Mammary epithelial cell (primary cell): ENCODE measurements around the gene PPP1R13L.

ENCODE experiments used
- EZH2 ChIP-seq: IDR thresholded peaks from 2 replicates; pipeline ENCODE4 v1.6.1; 2012; ENCODE audit warnings: low read length, inconsistent platforms, borderline replicate concordance
- TF ChIP-seq, protein P1 (sequence below), 2 donors: IDR thresholded peaks in 1 of 2; conservative IDR thresholded peaks in 1 of 2; 2 replicates each; pipeline ENCODE4 v1.5.1; 2011 to 2012; ENCODE audit warnings: inconsistent platforms in 2 of 2, low read length in 2 of 2, mild to moderate bottlenecking in 2 of 2, control low read depth in 1 of 2, low read depth in 1 of 2; ENCODE audit not compliant: insufficient read depth in 1 of 2; ENCODE audit errors: extremely low read depth in 1 of 2

DNA sequence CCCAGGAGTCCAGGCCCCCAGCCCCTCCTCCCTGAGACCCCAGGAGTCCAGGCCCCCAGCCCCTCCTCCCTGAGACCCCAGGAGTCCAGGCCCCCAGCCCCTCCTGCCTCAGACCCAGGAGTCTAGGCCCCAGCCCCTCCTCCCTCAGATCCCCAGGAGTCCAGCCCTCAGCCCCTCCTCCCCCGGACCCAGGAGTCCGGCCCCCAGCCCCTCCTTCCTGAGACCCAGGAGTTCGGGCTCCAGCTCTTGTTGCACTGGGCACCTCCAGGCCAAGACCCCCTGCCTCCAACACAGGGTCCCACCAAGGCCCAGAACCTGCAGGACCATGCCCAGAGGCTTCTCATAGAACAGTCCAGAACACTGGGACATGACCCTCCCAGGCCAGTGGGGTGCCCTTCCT, 15.0 kb upstream of the PPP1R13L start:
- TF ChIP-seq EZH2: no peak
- TF ChIP-seq, protein P1, sequence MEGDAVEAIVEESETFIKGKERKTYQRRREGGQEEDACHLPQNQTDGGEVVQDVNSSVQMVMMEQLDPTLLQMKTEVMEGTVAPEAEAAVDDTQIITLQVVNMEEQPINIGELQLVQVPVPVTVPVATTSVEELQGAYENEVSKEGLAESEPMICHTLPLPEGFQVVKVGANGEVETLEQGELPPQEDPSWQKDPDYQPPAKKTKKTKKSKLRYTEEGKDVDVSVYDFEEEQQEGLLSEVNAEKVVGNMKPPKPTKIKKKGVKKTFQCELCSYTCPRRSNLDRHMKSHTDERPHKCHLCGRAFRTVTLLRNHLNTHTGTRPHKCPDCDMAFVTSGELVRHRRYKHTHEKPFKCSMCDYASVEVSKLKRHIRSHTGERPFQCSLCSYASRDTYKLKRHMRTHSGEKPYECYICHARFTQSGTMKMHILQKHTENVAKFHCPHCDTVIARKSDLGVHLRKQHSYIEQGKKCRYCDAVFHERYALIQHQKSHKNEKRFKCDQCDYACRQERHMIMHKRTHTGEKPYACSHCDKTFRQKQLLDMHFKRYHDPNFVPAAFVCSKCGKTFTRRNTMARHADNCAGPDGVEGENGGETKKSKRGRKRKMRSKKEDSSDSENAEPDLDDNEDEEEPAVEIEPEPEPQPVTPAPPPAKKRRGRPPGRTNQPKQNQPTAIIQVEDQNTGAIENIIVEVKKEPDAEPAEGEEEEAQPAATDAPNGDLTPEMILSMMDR (conservative IDR thresholded peaks at IDR 0.05 in 1 of 2, IDR thresholded peaks at IDR 0.05 in 1 of 2; ENCODE audit: extremely low read depth in 1 of 2, insufficient read depth in 1 of 2, low read depth in 1 of 2, low read length in 2 of 2): no peak
